Hepatocyte (in vitro differentiated cells): ENCODE results near the gene CTNND2. TPM values are rescaled to one million over a fixed set of nuclear protein-coding genes. Genes with fewer than 3 reads are reported as not detected.

Experiments used
- DNase-seq: peaks from one replicate; pipeline ENCODE4 v3.0.0-alpha.2; 2016; ENCODE audit warnings: low spot score
- H2AFZ ChIP-seq: fragments of 200-600 bp; sonication (generic); 2 replicates; pipeline ENCODE4 v1.6.0; 2016; ENCODE audit warnings: antibody characterized with exemption, mild to moderate bottlenecking
- H3K27ac ChIP-seq: fragments of 200-600 bp; sonication (generic); 2 replicates; pipeline ENCODE4 v1.5.1; 2016; ENCODE audit warnings: mild to moderate bottlenecking
- H3K27me3 ChIP-seq: fragments of 200-600 bp; sonication (generic); 2 replicates; pipeline ENCODE4 v1.6.1; 2016
- H3K36me3 ChIP-seq: fragments of 200-600 bp; sonication (generic); replicated peaks from 2 replicates; pipeline ENCODE4 v1.5.1; 2016; ENCODE audit warnings: low read depth; ENCODE audit not compliant: insufficient read depth
- H3K4me1 ChIP-seq: fragments of 200-600 bp; sonication (generic); 2 replicates; pipeline ENCODE4 v1.5.1; 2016; ENCODE audit warnings: mild to moderate bottlenecking, moderate library complexity; ENCODE audit not compliant: insufficient read depth
- H3K4me2 ChIP-seq: fragments of 200-600 bp; sonication (generic); 2 replicates; pipeline ENCODE4 v1.6.0; 2016
- H3K4me3 ChIP-seq: fragments of 200-600 bp; sonication (generic); 2 replicates; pipeline ENCODE4 v1.5.1; 2016; ENCODE audit warnings: mild to moderate bottlenecking
- H3K79me2 ChIP-seq: fragments of 200-600 bp; sonication (generic); 2 replicates; pipeline ENCODE4 v1.6.0; 2017; ENCODE audit warnings: mild to moderate bottlenecking
- H3K9me2 ChIP-seq: fragments of 200-600 bp; sonication (generic); replicated peaks from 2 replicates; pipeline ENCODE4 v1.6.0; 2017; ENCODE audit warnings: mild to moderate bottlenecking; ENCODE audit not compliant: insufficient read depth
- H3K9me3 ChIP-seq: fragments of 200-600 bp; sonication (generic); 2 replicates; pipeline ENCODE4 v1.5.1; 2016; ENCODE audit warnings: low read depth, mild to moderate bottlenecking
- H4K20me1 ChIP-seq: fragments of 200-600 bp; sonication (generic); 2 replicates; pipeline ENCODE4 v1.6.0; 2016; ENCODE audit warnings: mild to moderate bottlenecking; ENCODE audit not compliant: insufficient read depth, poor library complexity, severe bottlenecking
- EZH2 ChIP-seq: fragments of 200-600 bp; sonication (generic); IDR thresholded peaks from 2 replicates; pipeline ENCODE4 v1.6.1; 2016; ENCODE audit warnings: antibody characterized with exemption, mild to moderate bottlenecking, borderline replicate concordance
- EZH2phosphoT487 ChIP-seq: fragments of 200-600 bp; sonication (generic); IDR thresholded peaks from one replicate; pipeline ENCODE4 v1.6.1; 2018; ENCODE audit warnings: antibody characterized with exemption, mild to moderate bottlenecking, low read depth, moderate library complexity; ENCODE audit not compliant: unreplicated experiment, severe bottlenecking
- WGBS: methylation state at CpG from one replicate; pipeline ENCODE4 v1.1.6; 2016; ENCODE audit warnings: low lambda C conversion rate; ENCODE audit errors: missing lambda C conversion rate; 5-methylcytosine and 5-hydroxymethylcytosine counted together
- polyA plus RNA-seq: library from polyadenylated mRNA; unstranded; fragments of >200 nt; fragmentation: Nextera tagmentation; extraction: Ambion mirVana; gene quantifications from 2 replicates; pipeline ENCODE4 v1.2.1, GENCODE V29; 2016
- total RNA-seq: library from RNA; depleted of rRNA; stranded (reverse); fragments of >200 nt; gene quantifications from 2 replicates; pipeline ENCODE4 v1.2.3, GENCODE V29; 2014
- TF ChIP-seq, protein P1 (sequence below): fragments of 200-600 bp; sonication (generic); IDR thresholded peaks from 2 replicates; pipeline ENCODE4 v1.5.1; 2016; ENCODE audit warnings: antibody characterized with exemption, mild to moderate bottlenecking; ENCODE audit not compliant: poor library complexity

CTNND2 gene
- total and polyA plus RNA-seq, 2 experiments from 2014 or later, result 27.5 to 30.3 TPM

DNA sequence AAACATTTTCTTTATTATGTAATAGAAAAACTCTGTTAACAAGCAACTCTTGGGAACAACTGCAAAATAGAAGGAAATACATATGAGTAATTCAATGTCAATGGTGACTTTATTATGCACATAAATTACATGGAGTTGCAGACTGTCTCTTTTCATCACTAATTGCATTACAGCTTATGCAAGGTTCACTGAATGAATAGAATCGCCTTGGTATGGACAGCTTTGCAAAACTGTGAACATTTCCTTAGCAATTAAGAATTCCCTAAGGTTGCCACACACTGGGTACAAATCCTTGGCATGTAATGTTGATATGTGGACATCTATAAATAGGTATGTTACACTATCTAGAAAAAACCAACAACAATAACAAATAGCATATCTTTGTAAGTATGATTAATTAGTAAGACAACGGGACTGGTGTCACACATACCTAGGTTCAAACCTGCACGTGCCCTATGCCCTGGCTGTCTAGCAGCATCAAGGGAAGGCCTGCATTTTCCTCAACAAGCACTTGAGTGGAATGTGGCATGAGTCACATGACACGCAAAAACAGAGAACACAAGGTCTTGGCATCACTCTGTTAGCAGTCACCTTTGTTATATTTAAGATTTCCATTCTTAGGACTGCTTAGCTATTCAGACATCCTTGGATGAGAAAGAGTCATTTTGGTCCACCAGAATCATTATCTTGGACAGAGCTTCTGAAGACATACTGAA, 263.9 kb downstream of the CTNND2 start:
- Histone ChIP-seq H3K4me2 (no peak overlapping the region), H3K9me3 (no peaks in the 10 kb centered on the region), H2AFZ (no peak overlapping the region), H3K9me2 (no peaks in the 10 kb centered on the region), H3K27me3 (no peaks in the 10 kb centered on the region), H3K4me3 (no peak overlapping the region), H3K79me2 (no peaks in the 10 kb centered on the region), H3K4me1 (no peaks in the 10 kb centered on the region), H3K27ac (no peak overlapping the region), H3K36me3 (no peaks in the 10 kb centered on the region), H4K20me1 (no peaks in the 10 kb centered on the region)
- 91% methylated on average over 4 of the region's 4 CpGs for WGBS
- TF ChIP-seq EZH2phosphoT487 (no peak), EZH2 (no peak)
- TF ChIP-seq, protein P1, sequence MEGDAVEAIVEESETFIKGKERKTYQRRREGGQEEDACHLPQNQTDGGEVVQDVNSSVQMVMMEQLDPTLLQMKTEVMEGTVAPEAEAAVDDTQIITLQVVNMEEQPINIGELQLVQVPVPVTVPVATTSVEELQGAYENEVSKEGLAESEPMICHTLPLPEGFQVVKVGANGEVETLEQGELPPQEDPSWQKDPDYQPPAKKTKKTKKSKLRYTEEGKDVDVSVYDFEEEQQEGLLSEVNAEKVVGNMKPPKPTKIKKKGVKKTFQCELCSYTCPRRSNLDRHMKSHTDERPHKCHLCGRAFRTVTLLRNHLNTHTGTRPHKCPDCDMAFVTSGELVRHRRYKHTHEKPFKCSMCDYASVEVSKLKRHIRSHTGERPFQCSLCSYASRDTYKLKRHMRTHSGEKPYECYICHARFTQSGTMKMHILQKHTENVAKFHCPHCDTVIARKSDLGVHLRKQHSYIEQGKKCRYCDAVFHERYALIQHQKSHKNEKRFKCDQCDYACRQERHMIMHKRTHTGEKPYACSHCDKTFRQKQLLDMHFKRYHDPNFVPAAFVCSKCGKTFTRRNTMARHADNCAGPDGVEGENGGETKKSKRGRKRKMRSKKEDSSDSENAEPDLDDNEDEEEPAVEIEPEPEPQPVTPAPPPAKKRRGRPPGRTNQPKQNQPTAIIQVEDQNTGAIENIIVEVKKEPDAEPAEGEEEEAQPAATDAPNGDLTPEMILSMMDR, result no peak
- DNase-seq, result no peak

DNA sequence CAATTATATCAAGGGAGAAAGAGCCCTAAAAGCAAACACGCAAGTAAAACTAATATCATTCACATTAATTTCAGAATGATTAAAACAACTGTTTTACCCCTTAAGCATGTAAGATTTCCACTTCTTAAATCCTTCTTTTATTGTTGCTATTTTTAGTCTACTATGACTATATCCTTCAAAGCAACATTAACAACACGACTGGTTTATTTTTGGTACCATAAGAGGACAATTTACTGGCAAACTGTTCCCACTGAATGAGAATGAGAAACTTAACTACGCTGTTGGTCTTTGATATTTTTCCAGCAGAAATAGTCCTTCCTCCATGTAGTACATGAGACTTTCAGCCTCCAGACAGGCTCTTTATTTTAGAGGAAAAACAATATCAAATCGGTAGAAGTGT, 281.5 kb downstream of the CTNND2 start:
- Histone ChIP-seq H3K9me2 (no peaks in the 10 kb centered on the region), H3K4me3 (no peak overlapping the region), H2AFZ (no peak overlapping the region), H3K4me2 (no peak overlapping the region), H3K79me2 (no peaks in the 10 kb centered on the region), H3K36me3 (no peaks in the 10 kb centered on the region), H3K27ac (no peak overlapping the region), H4K20me1 (no peaks in the 10 kb centered on the region), H3K9me3 (no peaks in the 10 kb centered on the region), H3K27me3 (no peaks in the 10 kb centered on the region), H3K4me1 (no peaks in the 10 kb centered on the region)
- TF ChIP-seq EZH2 (no peak), EZH2phosphoT487 (no peak)
- TF ChIP-seq, protein P1, result no peak
- WGBS, result 92% methylated on average over 4 of the region's 4 CpGs
- DNase-seq, result no peak

DNA sequence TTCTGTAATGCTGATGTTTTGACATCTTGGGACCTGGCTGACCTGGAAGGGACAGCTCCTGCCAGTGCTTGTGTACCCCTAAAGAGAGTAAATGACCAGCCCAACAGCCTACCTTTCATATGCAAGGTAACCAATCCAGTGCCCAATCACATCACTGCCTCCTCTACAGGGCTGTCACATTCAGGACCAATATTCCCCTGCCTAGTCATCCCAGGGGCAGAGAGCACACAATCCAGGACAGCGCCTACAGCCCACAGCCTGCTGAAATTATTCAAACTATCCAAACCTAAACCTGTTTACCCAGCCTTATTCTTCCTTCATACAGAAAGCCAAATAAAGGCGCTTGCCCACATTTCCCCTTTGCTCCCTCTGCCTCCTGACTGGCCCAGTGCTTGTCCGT, 284.1 kb downstream of the CTNND2 start:
- no peak overlapping the region for H3K4me3 ChIP-seq
- no peaks in the 10 kb centered on the region for H3K79me2 ChIP-seq
- DNase-seq, result no peak
- H4K20me1 ChIP-seq, result no peaks in the 10 kb centered on the region
- no peak overlapping the region for H3K27ac ChIP-seq
- no peaks in the 10 kb centered on the region for H3K36me3 ChIP-seq
- H3K27me3 ChIP-seq, result no peaks in the 10 kb centered on the region
- H3K9me3 ChIP-seq, result no peaks in the 10 kb centered on the region
- WGBS, result 91% methylated on average over 3 of the region's 3 CpGs
- H3K9me2 ChIP-seq, result no peaks in the 10 kb centered on the region
- no peak overlapping the region for H2AFZ ChIP-seq
- TF ChIP-seq EZH2phosphoT487 (no peak), EZH2 (no peak)
- TF ChIP-seq, protein P1, result no peak
- H3K4me1 ChIP-seq, result no peaks in the 10 kb centered on the region
- no peak overlapping the region for H3K4me2 ChIP-seq
